GM12875 (cell line): ENCODE measurements around the gene CASP4.

Source experiments
- H3K4me3 ChIP-seq: one replicate; pipeline ENCODE4 v1.5.1; 2011; ENCODE audit warnings: low read depth, low read length, control low read depth
- CTCF ChIP-seq: IDR thresholded peaks from 2 replicates; pipeline ENCODE4 v1.5.1; 2011; ENCODE audit warnings: low read depth, mild to moderate bottlenecking, control low read depth, inconsistent platforms, low read length, moderate library complexity, borderline replicate concordance; ENCODE audit not compliant: insufficient read depth

Gene CASP4

DNA sequence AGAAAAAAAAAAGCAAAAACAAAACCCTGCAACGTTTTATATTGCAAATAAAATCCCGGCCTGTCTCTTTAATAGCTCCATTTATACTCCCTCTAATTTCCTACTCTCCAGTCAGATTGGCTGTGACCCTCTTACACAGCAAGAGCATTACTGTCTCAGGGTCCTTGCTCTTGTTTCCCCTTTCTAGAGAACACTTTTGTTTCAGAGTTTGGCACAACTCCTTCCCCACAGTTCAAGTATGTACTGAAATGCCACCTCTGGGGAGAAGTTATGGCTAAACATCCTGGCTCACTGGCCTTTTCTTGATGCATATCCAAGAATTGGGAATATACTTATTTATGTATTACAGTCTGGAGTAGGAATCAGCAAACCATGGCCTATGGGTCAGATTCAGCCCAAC lies 72.7 kb downstream of the CASP4 start:
- no peak for TF ChIP-seq CTCF
- H3K4me3 ChIP-seq: no peak overlapping the region

DNA sequence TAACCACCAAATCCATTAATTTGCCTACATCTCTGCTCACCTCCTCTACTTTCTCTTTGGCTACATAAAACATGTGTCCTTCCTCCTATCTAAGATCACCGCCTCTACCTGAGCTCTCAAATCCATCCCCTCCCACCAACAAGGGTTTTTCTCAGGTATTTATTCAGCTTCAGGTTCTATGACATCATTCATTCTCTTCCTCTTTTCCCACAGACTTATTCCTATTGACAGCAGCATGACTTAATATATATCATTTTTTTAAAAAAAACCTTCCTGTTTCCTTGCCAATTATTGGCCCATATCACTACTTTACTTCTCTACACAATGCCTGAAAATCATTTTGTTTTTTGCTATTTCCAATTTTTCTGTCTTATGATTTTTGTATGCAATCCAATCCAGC lies 74.5 kb downstream of the CASP4 start:
- TF ChIP-seq CTCF: no peak

More for the DNA sequence above, 74.5 kb downstream of the CASP4 start:
- H3K4me3 ChIP-seq: no peak overlapping the region
